Activated CD4-positive, alpha-beta memory T cell treated with anti-CD3 and anti-CD28 coated beads, Interleukin-2, amount 10 ng/mL, durations not matched to agents 7 days and 5 days (primary cell): ENCODE results near the gene RAB6A. TPM values are rescaled to one million over a fixed set of nuclear protein-coding genes. Genes with fewer than 3 reads are reported as not detected.
A peak's percentile ranks its signal among the peaks of the same experiment; 100 is the strongest.
"Not testable (repeated sequence)": the region's sequence is repeated elsewhere in the genome, so short reads cannot be mapped to it uniquely, and the experiment has no call there.

Experiments
- CTCF ChIA-PET: fragments of 350-600 bp; sonication (Branson Sonifier 250); formaldehyde crosslinking; loops from one replicate; lab custom pipeline; 2021; ENCODE audit warnings: antibody characterized with exemption, inconsistent platforms; lab: Charles Lee
- POLR2A ChIA-PET: fragments of 350-600 bp; sonication (Branson Sonifier 250); formaldehyde crosslinking; loops from one replicate; lab custom pipeline; 2021; ENCODE audit warnings: antibody characterized with exemption; lab: Charles Lee
- DNase-seq: peaks from one replicate; pipeline ENCODE4 v3.0.0-alpha.2; 2020
- H3K27ac Mint-ChIP-seq: one replicate; pipeline ENCODE4 v1.8.0; 2021; ENCODE audit warnings: mild to moderate bottlenecking, mixed read lengths
- H3K27me3 Mint-ChIP-seq: one replicate; pipeline ENCODE4 v1.8.0; 2021; ENCODE audit warnings: mixed read lengths
- H3K36me3 Mint-ChIP-seq: one replicate; pipeline ENCODE4 v1.8.0; 2021; ENCODE audit warnings: low read depth, mixed read lengths
- H3K4me1 Mint-ChIP-seq: one replicate; pipeline ENCODE4 v1.8.0; 2021; ENCODE audit warnings: mixed read lengths
- H3K4me3 Mint-ChIP-seq: one replicate; pipeline ENCODE4 v1.8.0; 2021; ENCODE audit warnings: mild to moderate bottlenecking, mixed read lengths
- H3K9me3 Mint-ChIP-seq: one replicate; pipeline ENCODE4 v1.8.0; 2021; ENCODE audit warnings: mixed read lengths
- total RNA-seq, 2 experiments: library from RNA; stranded (reverse); gene quantifications; one replicate each; pipeline ENCODE4 v1.2.3, GENCODE V29; 2021

The RAB6A gene
- total RNA-seq, 2 experiments from 2014 or later: 104 to 108 TPM

DNA sequence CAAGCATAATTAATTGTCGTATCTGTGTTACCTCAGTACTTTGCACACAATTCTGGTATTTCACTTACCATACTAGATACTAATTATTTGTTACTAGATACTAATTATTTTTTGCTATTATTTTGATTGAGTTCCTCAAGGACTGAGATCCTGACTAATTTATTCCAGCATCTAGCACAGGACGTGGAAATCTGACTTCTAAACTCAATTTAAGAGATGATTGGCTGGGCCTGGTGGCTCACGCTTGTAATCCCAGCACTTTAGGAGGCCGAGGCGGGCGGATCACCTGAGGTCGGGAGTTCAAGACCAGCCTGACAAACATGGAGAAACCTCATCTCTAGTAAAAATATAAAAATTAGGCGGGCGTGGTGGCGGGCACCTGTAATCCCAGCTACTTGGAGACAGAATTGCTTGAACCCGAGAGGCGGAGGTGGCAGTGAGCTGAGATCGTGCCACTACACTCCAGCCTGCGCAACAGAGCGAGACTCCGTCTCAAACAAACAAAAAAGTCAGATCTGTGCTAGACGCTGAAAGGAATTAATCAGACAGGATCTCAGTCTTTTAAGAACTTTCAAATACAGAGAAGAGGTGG, 26.3 kb upstream of the RAB6A start:
- Mint-ChIP-seq H3K9me3 (no peaks in the 10 kb centered on the region), H3K4me3 (peak overlapping the region; percentile 94), H3K36me3 (no peaks in the 10 kb centered on the region), H3K4me1 (peaks cover 33% of the 10 kb centered on the region), H3K27ac (peak overlapping the region; percentile 86), H3K27me3 (no peaks in the 10 kb centered on the region)
- CTCF ChIA-PET: interaction anchor here (1.1 to 1.6 kb wide), 2 partner anchors 7 to 9 kb away, joined by 3 to 4 read pairs; no protein-coding TSS in a partner anchor
- no peak for DNase-seq
- POLR2A ChIA-PET: interaction anchor here (0.6 to 4.4 kb wide), 8 partner anchors 8 to 612 kb away, joined by 3 to 35 read pairs (median 4); partner anchors contain the start of genes C2CD3 and RAB6A

GRCh38 chr11:73785467-73785866, 24.6 kb upstream of the RAB6A start:
- H3K36me3 Mint-ChIP-seq, DNase-seq, H3K4me3 Mint-ChIP-seq, H3K9me3 Mint-ChIP-seq, H3K27ac Mint-ChIP-seq, H3K27me3 Mint-ChIP-seq: not testable (repeated sequence)
- CTCF ChIA-PET: interaction anchor here (0.6 to 1.2 kb wide), 3 partner anchors 21 to 28 kb away, joined by 3 to 6 read pairs (median 3); partner anchors contain the start of gene RAB6A
- H3K4me1 Mint-ChIP-seq: peaks cover 29% of the 10 kb centered on the region
- POLR2A ChIA-PET: interaction anchor here (4.4 kb wide), 1 partner anchor 23 kb away, joined by 29 read pairs; the partner anchor contains the start of gene RAB6A

- POLR2A ChIA-PET: interaction anchor here (4.4 kb wide), 1 partner anchor 22 kb away, joined by 29 read pairs; the partner anchor contains the start of gene RAB6A
- H3K27me3 Mint-ChIP-seq: no peaks in the 10 kb centered on the region
- DNase-seq: no peak
- no peaks in the 10 kb centered on the region for H3K9me3 Mint-ChIP-seq
- H3K27ac Mint-ChIP-seq: no peak overlapping the region
- peaks cover 33% of the 10 kb centered on the region for H3K4me1 Mint-ChIP-seq
- H3K4me3 Mint-ChIP-seq: no peak overlapping the region
- no peaks in the 10 kb centered on the region for H3K36me3 Mint-ChIP-seq
- CTCF ChIA-PET: interaction anchor here (0.6 to 1.2 kb wide), 3 partner anchors 20 to 27 kb away, joined by 3 to 6 read pairs (median 3); partner anchors contain the start of gene RAB6A
Measured at GRCh38 chr11:73784734-73785133, 23.9 kb upstream of the RAB6A start.

DNA sequence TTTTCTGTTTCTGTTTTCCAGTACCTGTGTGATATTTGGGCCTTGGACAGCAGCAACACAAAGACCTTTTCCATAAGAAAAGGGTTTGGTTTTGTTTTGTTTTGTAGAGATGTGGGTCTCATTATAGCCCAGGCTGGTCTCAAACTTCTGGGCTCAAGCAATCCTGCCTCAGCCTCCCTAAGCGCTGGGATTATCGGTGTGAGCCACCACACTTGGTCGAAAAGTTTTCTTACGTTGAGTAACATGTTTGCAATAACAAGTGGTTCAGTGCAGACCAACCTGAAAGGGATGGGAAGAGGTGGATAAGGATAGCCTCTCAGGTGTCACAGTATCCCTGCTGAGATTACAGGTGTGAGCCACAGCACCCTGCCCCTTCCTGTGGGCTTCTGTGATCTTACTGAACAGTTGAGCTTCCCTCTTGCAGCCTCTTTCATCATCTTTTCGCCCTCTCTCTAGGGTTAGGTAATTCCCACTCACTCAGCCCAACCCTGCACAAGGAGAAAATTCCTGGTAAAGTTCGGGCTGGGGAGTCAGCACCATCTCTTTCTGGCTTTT, 23.3 kb upstream of the RAB6A start:
- no peaks in the 10 kb centered on the region for H3K27me3 Mint-ChIP-seq
- H3K36me3 Mint-ChIP-seq: no peaks in the 10 kb centered on the region
- H3K4me1 Mint-ChIP-seq: peaks cover 32% of the 10 kb centered on the region
- no peak overlapping the region for H3K4me3 Mint-ChIP-seq
- ChIA-PET CTCF (interaction anchor here (1.2 kb wide), 1 partner anchor 23 kb away, joined by 6 read pairs; the partner anchor contains the start of gene RAB6A), POLR2A (interaction anchor here (4.4 kb wide), 1 partner anchor 22 kb away, joined by 29 read pairs; the partner anchor contains the start of gene RAB6A)
- no peaks in the 10 kb centered on the region for H3K9me3 Mint-ChIP-seq
- no peak for DNase-seq
- H3K27ac Mint-ChIP-seq: no peak overlapping the region

DNA sequence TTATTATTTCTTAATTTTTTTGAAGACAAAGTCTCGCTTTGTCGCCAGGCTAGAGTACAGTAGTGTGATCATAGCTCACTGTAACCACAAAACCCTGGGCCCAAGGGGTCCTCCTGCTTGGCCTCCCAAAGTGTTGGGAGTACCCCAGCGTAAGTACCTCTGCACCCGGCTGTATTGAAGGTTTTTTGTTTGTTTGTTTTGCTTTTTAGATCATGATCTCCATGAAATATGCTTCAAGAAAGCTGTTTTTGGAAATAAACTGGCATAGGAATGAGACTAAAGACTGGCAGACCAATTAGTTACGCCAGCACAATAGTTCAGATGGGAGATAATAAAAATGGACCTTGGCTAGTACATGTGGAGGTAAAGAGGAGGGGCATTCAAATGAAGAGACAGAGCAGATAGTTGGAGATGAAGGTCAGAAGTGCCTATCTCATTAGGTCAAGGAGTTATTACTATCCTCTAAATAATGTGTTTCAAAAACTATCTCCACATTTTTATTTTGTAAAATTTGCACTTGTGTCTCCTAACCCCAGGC, 22.7 kb upstream of the RAB6A start:
- POLR2A ChIA-PET: no interaction called here
- H3K27me3 Mint-ChIP-seq: no peaks in the 10 kb centered on the region
- no peak overlapping the region for H3K4me3 Mint-ChIP-seq
- CTCF ChIA-PET: no interaction called here
- no peaks in the 10 kb centered on the region for H3K9me3 Mint-ChIP-seq
- no peak for DNase-seq
- H3K4me1 Mint-ChIP-seq: peaks cover 32% of the 10 kb centered on the region
- H3K27ac Mint-ChIP-seq: no peak overlapping the region
- no peaks in the 10 kb centered on the region for H3K36me3 Mint-ChIP-seq

GRCh38 chr11:73781303-73781702, 20.4 kb upstream of the RAB6A start:
- no peaks in the 10 kb centered on the region for H3K36me3 Mint-ChIP-seq
- ChIA-PET POLR2A (no interaction called here), CTCF (no interaction called here)
- H3K27ac Mint-ChIP-seq: no peak overlapping the region
- H3K4me3 Mint-ChIP-seq: no peak overlapping the region
- peaks cover 25% of the 10 kb centered on the region for H3K4me1 Mint-ChIP-seq
- H3K27me3 Mint-ChIP-seq: no peaks in the 10 kb centered on the region
- DNase-seq: no peak
- no peaks in the 10 kb centered on the region for H3K9me3 Mint-ChIP-seq

DNA sequence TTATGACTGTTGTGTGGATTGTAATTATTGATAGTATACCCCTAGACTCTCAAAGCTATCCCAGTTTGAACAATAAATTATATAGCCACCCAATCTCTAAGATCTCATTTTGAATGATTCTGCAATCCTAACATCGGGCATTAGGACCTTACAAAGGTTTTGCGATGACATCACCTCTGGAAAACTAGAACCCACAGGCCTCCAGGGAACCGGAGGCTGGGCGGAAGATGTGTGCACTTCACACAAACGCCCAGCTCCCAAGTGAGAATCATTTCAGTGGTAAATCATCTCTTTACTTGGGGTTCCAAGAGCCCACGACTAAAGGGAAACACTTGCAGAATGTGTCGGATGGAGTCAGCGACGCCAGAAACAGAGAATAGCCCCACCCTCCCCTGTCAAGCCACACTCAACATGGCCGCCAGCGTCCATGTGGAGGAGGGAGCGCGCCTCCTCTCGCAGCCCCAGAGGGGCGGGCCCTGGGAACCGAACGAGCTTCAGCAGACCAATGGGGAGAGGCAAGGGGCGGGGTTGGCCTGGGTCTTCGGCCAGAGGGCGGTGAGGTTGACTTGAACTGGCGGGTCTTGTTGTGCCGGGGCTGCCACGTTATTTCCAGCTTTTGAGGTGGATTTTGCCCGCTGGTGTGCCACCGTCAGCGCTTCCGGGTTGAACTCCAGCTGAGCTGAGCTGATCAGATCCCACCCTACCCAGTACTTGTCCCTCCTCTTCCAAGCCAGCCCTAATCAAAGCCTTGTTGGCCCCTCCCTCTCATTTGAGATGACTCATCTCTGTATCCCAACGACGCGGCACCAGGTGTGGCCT, 18.4 kb upstream of the RAB6A start:
- DNase-seq: peak; percentile 99
- POLR2A ChIA-PET: interaction anchor here (0.9 to 6.5 kb wide), 7 partner anchors 9 to 1496 kb away, joined by 3 to 158 read pairs (median 5); partner anchors contain the start of genes COA4, FCHSD2, MRPL48 and PAAF1
- CTCF ChIA-PET: interaction anchor here (0.6 to 3.4 kb wide), 9 partner anchors 9 to 537 kb away, joined by 3 to 62 read pairs (median 5); partner anchors contain the start of genes C2CD3, MRPL48, PPME1 and RAB6A
- H3K4me1 Mint-ChIP-seq: peaks cover 23% of the 10 kb centered on the region
- H3K27ac Mint-ChIP-seq: peak overlapping the region; percentile 99
- H3K36me3 Mint-ChIP-seq: no peaks in the 10 kb centered on the region
- no peaks in the 10 kb centered on the region for H3K27me3 Mint-ChIP-seq
- no peaks in the 10 kb centered on the region for H3K9me3 Mint-ChIP-seq
- H3K4me3 Mint-ChIP-seq: peak overlapping the region; percentile 81

GRCh38 chr11:73770811-73771210, 9.9 kb upstream of the RAB6A start:
- DNase-seq, H3K4me3 Mint-ChIP-seq, H3K36me3 Mint-ChIP-seq, H3K4me1 Mint-ChIP-seq, H3K9me3 Mint-ChIP-seq, CTCF ChIA-PET, H3K27ac Mint-ChIP-seq, POLR2A ChIA-PET: not testable (repeated sequence)
- peaks cover 18% of the 10 kb centered on the region for H3K27me3 Mint-ChIP-seq

- Mint-ChIP-seq H3K27ac (no peak overlapping the region), H3K27me3 (peaks cover 17% of the 10 kb centered on the region), H3K4me1 (peaks cover 2% of the 10 kb centered on the region), H3K9me3 (no peaks in the 10 kb centered on the region), H3K4me3 (no peak overlapping the region), H3K36me3 (no peaks in the 10 kb centered on the region)
- ChIA-PET POLR2A (interaction anchor here (8.2 kb wide), 1 partner anchor 11 kb away, joined by 158 read pairs; no protein-coding TSS in a partner anchor), CTCF (interaction anchor here (3.0 kb wide), 1 partner anchor 12 kb away, joined by 13 read pairs; no protein-coding TSS in a partner anchor)
- no peak for DNase-seq
Measured at GRCh38 chr11:73766763-73767162, 5.9 kb upstream of the RAB6A start.

DNA sequence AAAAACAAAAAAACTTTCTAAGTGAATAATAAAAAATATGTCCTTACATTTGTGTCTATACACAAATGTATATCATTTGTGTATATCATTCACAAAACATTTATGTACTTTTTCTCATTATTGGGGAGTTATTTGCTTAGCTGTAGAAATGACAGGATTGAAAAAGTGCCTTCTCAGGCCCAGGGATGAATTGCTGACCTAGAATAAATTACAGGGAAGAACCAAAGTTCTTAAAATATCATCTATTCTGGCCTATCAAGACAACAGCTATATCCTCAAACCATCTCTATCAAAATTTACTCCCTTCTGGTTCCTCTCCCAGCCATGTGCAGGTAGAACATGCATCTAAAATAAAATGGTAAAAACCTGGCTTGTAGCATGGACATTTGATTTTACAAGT, 1.9 kb upstream of the RAB6A start:
- Mint-ChIP-seq H3K27ac (no peak overlapping the region), H3K9me3 (no peaks in the 10 kb centered on the region), H3K27me3 (peaks cover 15% of the 10 kb centered on the region), H3K36me3 (peaks cover 8% of the 10 kb centered on the region), H3K4me1 (peaks cover 28% of the 10 kb centered on the region), H3K4me3 (no peak overlapping the region)
- ChIA-PET CTCF (interaction anchor here (0.7 to 5.0 kb wide), 2 partner anchors 16 to 170 kb away, joined by 3 to 62 read pairs; no protein-coding TSS in a partner anchor), POLR2A (interaction anchor here (5.1 to 8.2 kb wide), 2 partner anchors 15 to 24 kb away, joined by 29 to 158 read pairs; partner anchors contain the start of gene MRPL48)
- DNase-seq: no peak

DNA sequence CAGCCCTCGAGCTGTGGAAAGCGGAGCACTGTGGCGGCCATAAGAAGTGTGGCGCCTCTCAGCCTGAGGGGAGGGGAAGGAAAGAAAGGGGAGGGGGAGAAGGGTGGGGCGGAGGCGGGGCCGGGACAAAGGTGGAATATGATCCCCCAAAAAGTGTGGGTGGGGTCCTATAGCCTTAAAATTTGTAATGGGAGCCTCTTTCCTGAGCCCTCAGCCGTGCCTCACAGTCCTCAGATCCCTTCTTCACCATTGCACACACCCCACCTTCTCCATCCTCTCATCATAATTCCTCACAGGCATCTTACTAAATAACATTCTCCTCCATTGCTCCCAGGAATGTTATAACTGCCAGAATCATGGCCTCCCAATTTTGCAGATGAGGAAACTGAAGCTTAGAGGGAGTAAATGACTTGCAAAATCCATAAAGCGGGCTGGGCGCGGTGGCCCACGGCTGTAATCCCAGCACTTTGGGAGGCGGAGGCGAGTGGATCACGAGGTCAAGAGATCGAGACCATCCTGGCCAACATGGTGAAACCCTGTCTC, 600 bp upstream of the RAB6A start:
- ChIA-PET CTCF (interaction anchor here (0.6 to 5.0 kb wide), 7 partner anchors 14 to 136 kb away, joined by 3 to 62 read pairs (median 6); partner anchors contain the start of gene MRPL48), POLR2A (interaction anchor here (1.0 to 8.2 kb wide), 7 partner anchors 9 to 409 kb away, joined by 3 to 158 read pairs (median 4); partner anchors contain the start of genes C2CD3, COA4, MRPL48 and PAAF1)
- peaks cover 10% of the 10 kb centered on the region for H3K36me3 Mint-ChIP-seq
- no peak for DNase-seq
- H3K27me3 Mint-ChIP-seq: peaks cover 8% of the 10 kb centered on the region
- peak overlapping the region; percentile 94 for H3K4me3 Mint-ChIP-seq
- H3K9me3 Mint-ChIP-seq: no peaks in the 10 kb centered on the region
- peak overlapping the region; percentile 86 for H3K27ac Mint-ChIP-seq
- H3K4me1 Mint-ChIP-seq: peaks cover 32% of the 10 kb centered on the region
